ENCODE results near the gene SLC7A8.

DNA sequence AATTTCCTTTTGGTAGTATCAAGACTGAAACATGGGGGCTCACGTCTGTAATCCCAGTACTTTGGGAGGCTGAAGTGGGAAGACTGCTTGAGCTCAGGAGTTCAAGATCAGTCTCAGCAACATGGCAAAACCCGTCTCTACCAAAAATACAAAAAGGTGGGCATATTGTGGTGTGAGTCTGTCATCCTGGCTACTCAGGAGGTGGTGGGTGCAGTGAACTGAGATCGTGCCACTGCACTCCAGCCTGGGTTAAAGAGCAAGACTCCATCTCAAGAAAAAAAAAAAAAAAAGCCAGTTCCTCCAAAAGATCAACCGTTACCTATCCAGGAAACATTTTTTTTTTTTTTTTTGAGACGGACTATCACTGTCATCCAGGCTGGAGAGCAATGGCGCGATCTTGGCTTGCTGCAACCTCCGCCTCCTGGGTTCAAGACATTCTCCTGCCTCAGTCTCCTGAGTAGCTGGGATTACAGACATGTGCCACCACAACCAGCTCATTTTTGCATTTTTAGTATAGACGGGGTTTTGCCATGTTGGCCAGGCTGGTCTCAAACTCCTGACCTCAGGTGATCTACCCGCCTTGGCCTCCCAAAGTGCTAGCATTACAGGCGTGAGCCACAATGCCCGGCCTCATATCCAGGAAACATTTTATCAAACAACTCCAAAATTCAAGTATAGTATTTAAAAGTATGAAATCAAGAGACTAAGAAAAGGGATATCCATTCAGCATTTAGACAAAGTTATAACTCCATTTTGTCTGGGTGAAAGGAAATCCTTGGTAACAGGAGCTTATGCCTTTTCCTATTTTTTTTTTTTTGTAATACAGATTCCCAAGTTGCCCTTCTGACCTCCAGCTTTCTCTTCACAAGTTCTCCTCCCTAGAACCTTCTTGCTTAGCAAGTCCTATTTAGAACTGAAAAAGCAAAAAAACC, 91.9 kb downstream of the SLC7A8 start:
- TF ChIP-seq, protein P1, sequence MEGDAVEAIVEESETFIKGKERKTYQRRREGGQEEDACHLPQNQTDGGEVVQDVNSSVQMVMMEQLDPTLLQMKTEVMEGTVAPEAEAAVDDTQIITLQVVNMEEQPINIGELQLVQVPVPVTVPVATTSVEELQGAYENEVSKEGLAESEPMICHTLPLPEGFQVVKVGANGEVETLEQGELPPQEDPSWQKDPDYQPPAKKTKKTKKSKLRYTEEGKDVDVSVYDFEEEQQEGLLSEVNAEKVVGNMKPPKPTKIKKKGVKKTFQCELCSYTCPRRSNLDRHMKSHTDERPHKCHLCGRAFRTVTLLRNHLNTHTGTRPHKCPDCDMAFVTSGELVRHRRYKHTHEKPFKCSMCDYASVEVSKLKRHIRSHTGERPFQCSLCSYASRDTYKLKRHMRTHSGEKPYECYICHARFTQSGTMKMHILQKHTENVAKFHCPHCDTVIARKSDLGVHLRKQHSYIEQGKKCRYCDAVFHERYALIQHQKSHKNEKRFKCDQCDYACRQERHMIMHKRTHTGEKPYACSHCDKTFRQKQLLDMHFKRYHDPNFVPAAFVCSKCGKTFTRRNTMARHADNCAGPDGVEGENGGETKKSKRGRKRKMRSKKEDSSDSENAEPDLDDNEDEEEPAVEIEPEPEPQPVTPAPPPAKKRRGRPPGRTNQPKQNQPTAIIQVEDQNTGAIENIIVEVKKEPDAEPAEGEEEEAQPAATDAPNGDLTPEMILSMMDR (optimal IDR thresholded peaks at IDR 0.05 in 1 of 3, IDR thresholded peaks at IDR 0.05 in 1 of 3, conservative IDR thresholded peaks at IDR 0.05 in 1 of 3; ENCODE audit: extremely low read depth in 1 of 3, insufficient read depth in 2 of 3, low read length in 3 of 3) = no peak
- TF ChIP-seq EZH2 (IDR thresholded peaks at IDR 0.05; ENCODE audit: low read length) = no peak

Data from keratinocyte (primary cell).